B cell (primary cell): ENCODE measurements around the gene EFNA5. TPM values are rescaled to one million over a fixed set of nuclear protein-coding genes. Genes with fewer than 3 reads are reported as not detected.

ENCODE experiments used
- ATAC-seq: fragments of 200-7000 bp; cut with Tn5 transposase; one replicate; pipeline ENCODE4 v1.10.0; 2021; ENCODE audit warnings: low read depth, mild to moderate bottlenecking, moderate number of reproducible peaks, moderate library complexity
- CTCF ChIA-PET: fragments of 350-600 bp; sonication (Branson Sonifier 250); formaldehyde crosslinking; loops from one replicate; lab custom pipeline; 2021; ENCODE audit warnings: antibody characterized with exemption, inconsistent platforms; lab: Charles Lee
- POLR2A ChIA-PET: fragments of 350-600 bp; sonication (Branson Sonifier 250); formaldehyde crosslinking; loops from one replicate; lab custom pipeline; 2021; ENCODE audit warnings: antibody characterized with exemption; lab: Charles Lee
- DNase-seq: peaks from one replicate; pipeline ENCODE4 v3.0.0; 2013
- H2AFZ ChIP-seq: 2 replicates; pipeline ENCODE4 v1.6.1; 2012; ENCODE audit warnings: mild to moderate bottlenecking, low read depth, low read length; ENCODE audit not compliant: insufficient read depth, poor library complexity, severe bottlenecking
- H3K27ac ChIP-seq, 2 donors: 1 replicate in 1 of 2; 2 replicates in 1 of 2; pipeline ENCODE4 v1.5.1; 2012 to 2013; ENCODE audit warnings: low read length in 2 of 2, mild to moderate bottlenecking in 2 of 2, moderate library complexity in 1 of 2
- H3K27me3 ChIP-seq, 4 experiments: fragments of 200-600 bp in 1 of 4; sonication (generic) in 1 of 4; replicated peaks in 1 of 4; 1 replicate in 2 of 4; 2 replicates in 2 of 4; pipeline versions ENCODE4 v1.6.1 to v1.7.0; 2013 to 2016; ENCODE audit warnings: low read length in 3 of 4, mild to moderate bottlenecking in 2 of 4, mixed read lengths in 1 of 4, moderate library complexity in 1 of 4; ENCODE audit not compliant: insufficient read depth in 4 of 4, control insufficient read depth in 3 of 4; ENCODE audit errors: control extremely low read depth in 1 of 4
- H3K36me3 ChIP-seq, 2 experiments: replicated peaks in 1 of 2; 1 replicate in 1 of 2; 2 replicates in 1 of 2; pipeline versions ENCODE4 v1.6.1 to v1.7.1; 2013; ENCODE audit warnings: low read length in 1 of 2; ENCODE audit not compliant: insufficient read depth in 2 of 2, control insufficient read depth in 1 of 2; ENCODE audit errors: control extremely low read depth in 1 of 2, extremely low read depth in 1 of 2
- H3K4me1 ChIP-seq, 2 donors: fragments of 200-600 bp in 1 of 2; sonication (generic) in 1 of 2; 1 replicate in 1 of 2; 2 replicates in 1 of 2; pipeline versions ENCODE4 v1.5.1 to v1.6.1; 2013 to 2017; ENCODE audit warnings: low read length in 2 of 2; ENCODE audit not compliant: control insufficient read depth in 2 of 2, insufficient read depth in 2 of 2
- H3K4me2 ChIP-seq: replicated peaks from 2 replicates; pipeline ENCODE3; 2012; ENCODE audit warnings: mild to moderate bottlenecking, low read depth, low read length; ENCODE audit not compliant: poor library complexity, severe bottlenecking
- H3K4me3 ChIP-seq, 5 experiments: fragments of 200-600 bp in 1 of 5; sonication (generic) in 1 of 5; 1 replicate in 3 of 5; 2 replicates in 2 of 5; pipeline versions ENCODE4 v1.5.1 to v1.7.0; 2011 to 2016; ENCODE audit warnings: low read length in 4 of 5, mild to moderate bottlenecking in 4 of 5, low read depth in 2 of 5, control low read depth in 1 of 5, moderate library complexity in 1 of 5; ENCODE audit not compliant: insufficient read depth in 1 of 5; ENCODE audit errors: control extremely low read depth in 1 of 5, extremely low read depth in 1 of 5
- H3K79me2 ChIP-seq: fragments of 200-600 bp; sonication (generic); one replicate; pipeline ENCODE4 v1.6.0; 2016; ENCODE audit warnings: low read length; ENCODE audit not compliant: control insufficient read depth, insufficient read depth
- H3K9ac ChIP-seq: fragments of 200-600 bp; sonication (generic); 2 replicates; pipeline ENCODE4 v1.6.1; 2017; ENCODE audit warnings: mild to moderate bottlenecking, low read length, moderate library complexity
- H3K9me3 ChIP-seq, 3 donors: one replicate each; pipeline versions ENCODE4 v1.6.1 to v1.7.1; 2013; ENCODE audit warnings: low read length in 2 of 3; ENCODE audit not compliant: control insufficient read depth in 2 of 3, insufficient read depth in 1 of 3; ENCODE audit errors: control extremely low read depth in 1 of 3
- H4K20me1 ChIP-seq: 2 replicates; pipeline ENCODE4 v1.6.0; 2012; ENCODE audit warnings: mild to moderate bottlenecking, low read length; ENCODE audit not compliant: insufficient read depth, control insufficient read depth, poor library complexity, severe bottlenecking
- H3K27ac Mint-ChIP-seq: one replicate; pipeline ENCODE4 v1.8.0; 2021; ENCODE audit warnings: mixed read lengths
- H3K27me3 Mint-ChIP-seq: one replicate; pipeline ENCODE4 v1.8.0; 2021; ENCODE audit warnings: mixed read lengths
- H3K4me1 Mint-ChIP-seq: one replicate; pipeline ENCODE4 v1.8.0; 2021; ENCODE audit warnings: mixed read lengths
- H3K4me3 Mint-ChIP-seq: one replicate; pipeline ENCODE4 v1.8.0; 2021; ENCODE audit warnings: mixed read lengths
- H3K9me3 Mint-ChIP-seq: one replicate; pipeline ENCODE4 v1.8.0; 2022; ENCODE audit warnings: mixed read lengths; ENCODE audit not compliant: insufficient read depth
- CTCF ChIP-seq: fragments of 200-600 bp; IDR thresholded peaks from one replicate; pipeline ENCODE4 v1.8.0; 2022; ENCODE audit warnings: antibody characterized with exemption, mild to moderate bottlenecking
- EZH2 ChIP-seq: IDR thresholded peaks from 2 replicates; pipeline ENCODE4 v1.6.1; 2012; ENCODE audit warnings: borderline replicate concordance, low read depth, mild to moderate bottlenecking, moderate library complexity, low read length; ENCODE audit not compliant: insufficient read depth, poor library complexity, severe bottlenecking
- WGBS: methylation state at CpG from one replicate; pipeline ENCODE4 v1.1.5; 2013; ENCODE audit warnings: missing lambda C conversion rate; ENCODE audit not compliant: insufficient coverage; 5-methylcytosine and 5-hydroxymethylcytosine counted together
- intact Hi-C: fragments of 100-400 bp; cut with micrococcal nuclease; formaldehyde crosslinking; loops from one replicate; pipeline ENCODE4 v1.10.0; 2022
- polyA plus RNA-seq: library from polyadenylated mRNA; depleted of rRNA; stranded (reverse); fragments of >200 nt; gene quantifications from 2 replicates; pipeline ENCODE4 v1.2.3, GENCODE V29; 2012
- total RNA-seq, 2 donors: library from RNA; stranded (reverse); fragments of 120-200 nt in 1 of 2; gene quantifications; 1 replicate in 1 of 2; 2 replicates in 1 of 2; pipeline versions ENCODE4 v1.2.3 to v1.2.4, GENCODE V29; 2013 to 2022

The EFNA5 gene
- total and polyA plus RNA-seq, 2 donors (not counting 1 experiment from before 2014, with no cell fraction given): not detected

GRCh38 chr5:107515521-107516080 lies 155.1 kb downstream of the EFNA5 start:
- no peak for TF ChIP-seq CTCF
- no peak for TF ChIP-seq EZH2
- Histone ChIP-seq H3K27me3 (no peaks in the 10 kb centered on the region), H3K27ac (no peak overlapping the region), H4K20me1 (no peaks in the 10 kb centered on the region), H3K4me1 (no peaks in the 10 kb centered on the region), H3K9me3 (peaks cover 0 to 2% (median 0%) of the 10 kb centered on the region in 3 donors), H2AFZ (no peak overlapping the region), H3K36me3 (no peaks in the 10 kb centered on the region), H3K9ac (no peak overlapping the region), H3K79me2 (no peaks in the 10 kb centered on the region), H3K4me2 (no peak overlapping the region), H3K4me3 (no peak overlapping the region)
- H3K4me3 Mint-ChIP-seq: no peak overlapping the region
- DNase-seq (no peak), ATAC-seq (no peak)
- intact Hi-C loops: no loop called here
- H3K9me3 Mint-ChIP-seq: no peaks in the 10 kb centered on the region
- 96% methylated on average over 6 of the region's 7 CpGs for WGBS
- no peak overlapping the region for H3K27ac Mint-ChIP-seq
- CTCF ChIA-PET: no interaction called here
- H3K4me1 Mint-ChIP-seq: no peaks in the 10 kb centered on the region
- H3K27me3 Mint-ChIP-seq: peaks cover 4% of the 10 kb centered on the region
- POLR2A ChIA-PET: no interaction called here

DNA sequence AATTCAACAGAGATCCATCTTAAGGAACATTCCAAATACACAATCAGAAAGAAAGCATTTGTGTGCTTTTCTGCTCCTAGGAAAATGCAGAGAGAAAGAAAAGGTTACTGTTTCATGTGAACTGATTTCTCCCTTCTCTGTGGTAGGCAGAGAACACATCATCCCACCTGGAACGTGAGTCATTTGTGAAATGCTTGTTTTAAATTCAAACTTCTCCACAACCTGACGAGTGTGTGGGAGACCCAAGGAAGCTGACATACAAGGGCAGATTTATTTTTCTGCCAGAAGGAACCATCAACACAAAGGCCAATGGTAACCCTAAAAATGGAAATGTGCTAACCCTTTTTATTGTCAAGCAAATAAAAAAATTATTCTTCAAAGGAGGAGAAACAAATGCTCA lies 156.4 kb downstream of the EFNA5 start:
- H3K4me2 ChIP-seq: no peak overlapping the region
- TF ChIP-seq CTCF (no peak), EZH2 (no peak)
- POLR2A ChIA-PET: no interaction called here
- no CpG with 5 or more reads among the region's 2 CpGs for WGBS
- no peak overlapping the region for H3K27ac Mint-ChIP-seq
- H3K36me3 ChIP-seq: no peaks in the 10 kb centered on the region
- intact Hi-C loops: no loop called here
- DNase-seq (no peak), ATAC-seq (no peak)
- H3K27me3 Mint-ChIP-seq: peaks cover 4% of the 10 kb centered on the region
- H3K4me3 ChIP-seq: no peak overlapping the region
- no peak overlapping the region for H3K4me3 Mint-ChIP-seq
- no peak overlapping the region for H2AFZ ChIP-seq
- no peaks in the 10 kb centered on the region for H3K27me3 ChIP-seq
- CTCF ChIA-PET: no interaction called here
- H3K9ac ChIP-seq: no peak overlapping the region
- H3K9me3 ChIP-seq: peaks cover 0 to 2% (median 0%) of the 10 kb centered on the region in 3 donors
- H3K27ac ChIP-seq: no peak overlapping the region
- H3K4me1 Mint-ChIP-seq: no peaks in the 10 kb centered on the region
- no peaks in the 10 kb centered on the region for H3K79me2 ChIP-seq
- H3K9me3 Mint-ChIP-seq: no peaks in the 10 kb centered on the region
- no peaks in the 10 kb centered on the region for H3K4me1 ChIP-seq
- H4K20me1 ChIP-seq: no peaks in the 10 kb centered on the region
